Central memory CD8-positive, alpha-beta T cell (primary cell): ENCODE results near the gene ADAMTS14.

Experiments used
- ATAC-seq: fragments of 150-1000 bp; cut with Tn5 transposase; replicated peaks from 2 replicates; pipeline ENCODE4 v1.10.0; 2022; ENCODE audit warnings: mild to moderate bottlenecking, moderate FRiP score, moderate number of reproducible peaks; ENCODE audit not compliant: poor library complexity, severe bottlenecking; ENCODE audit errors: extremely low read depth
- DNase-seq, 2 donors: peaks; one replicate each; pipeline ENCODE4 v3.0.0; 2021; ENCODE audit warnings: low spot score in 2 of 2
- H3K27ac Mint-ChIP-seq: one replicate; pipeline ENCODE4 v1.8.0; 2022; ENCODE audit warnings: low read depth, mild to moderate bottlenecking, moderate library complexity, mixed read lengths
- H3K27me3 Mint-ChIP-seq: one replicate; pipeline ENCODE4 v1.8.0; 2022; ENCODE audit warnings: mixed read lengths
- H3K36me3 Mint-ChIP-seq: one replicate; pipeline ENCODE4 v1.8.0; 2022; ENCODE audit warnings: mild to moderate bottlenecking, moderate library complexity, mixed read lengths; ENCODE audit not compliant: insufficient read depth
- H3K4me1 Mint-ChIP-seq: one replicate; pipeline ENCODE4 v1.8.0; 2022; ENCODE audit warnings: mixed read lengths
- H3K4me3 Mint-ChIP-seq: one replicate; pipeline ENCODE4 v1.8.0; 2022; ENCODE audit warnings: mild to moderate bottlenecking, moderate library complexity, mixed read lengths
- H3K9me3 Mint-ChIP-seq: one replicate; pipeline ENCODE4 v1.8.0; 2022; ENCODE audit warnings: mixed read lengths

The ADAMTS14 gene

GRCh38 chr10:70749756-70750155 lies 77.5 kb downstream of the ADAMTS14 start:
- Mint-ChIP-seq H3K27ac (no peak overlapping the region), H3K4me3 (no peak overlapping the region), H3K9me3 (no peaks in the 10 kb centered on the region), H3K27me3 (no peaks in the 10 kb centered on the region), H3K36me3 (no peaks in the 10 kb centered on the region), H3K4me1 (no peaks in the 10 kb centered on the region)
- DNase-seq = no peak
- no peak for ATAC-seq

- DNase-seq (no peak), ATAC-seq (no peak)
- no peak overlapping the region for H3K4me3 Mint-ChIP-seq
- no peaks in the 10 kb centered on the region for H3K36me3 Mint-ChIP-seq
- no peak overlapping the region for H3K27ac Mint-ChIP-seq
- H3K4me1 Mint-ChIP-seq = no peaks in the 10 kb centered on the region
- H3K27me3 Mint-ChIP-seq = no peaks in the 10 kb centered on the region
- no peaks in the 10 kb centered on the region for H3K9me3 Mint-ChIP-seq
These were observed 77.9 kb downstream of the ADAMTS14 start for GRCh38 chr10:70750156-70750703.

GRCh38 chr10:70751356-70751755 lies 79.0 kb downstream of the ADAMTS14 start:
- ATAC-seq (no peak), DNase-seq (no peak)
- no peaks in the 10 kb centered on the region for H3K27me3 Mint-ChIP-seq
- peaks cover 3% of the 10 kb centered on the region for H3K36me3 Mint-ChIP-seq
- H3K27ac Mint-ChIP-seq = no peak overlapping the region
- no peak overlapping the region for H3K4me3 Mint-ChIP-seq
- H3K9me3 Mint-ChIP-seq = no peaks in the 10 kb centered on the region
- no peaks in the 10 kb centered on the region for H3K4me1 Mint-ChIP-seq

GRCh38 chr10:70751991-70752390 lies 79.7 kb downstream of the ADAMTS14 start:
- DNase-seq = no peak
- Mint-ChIP-seq H3K36me3 (peaks cover 3% of the 10 kb centered on the region), H3K4me3 (no peak overlapping the region), H3K27me3 (no peaks in the 10 kb centered on the region), H3K9me3 (no peaks in the 10 kb centered on the region), H3K27ac (no peak overlapping the region), H3K4me1 (no peaks in the 10 kb centered on the region)
- ATAC-seq = no peak

- DNase-seq (no peak), ATAC-seq (no peak)
- peaks cover 3% of the 10 kb centered on the region for H3K36me3 Mint-ChIP-seq
- H3K4me1 Mint-ChIP-seq = no peaks in the 10 kb centered on the region
- no peaks in the 10 kb centered on the region for H3K27me3 Mint-ChIP-seq
- H3K9me3 Mint-ChIP-seq = no peaks in the 10 kb centered on the region
- H3K27ac Mint-ChIP-seq = no peak overlapping the region
- H3K4me3 Mint-ChIP-seq = no peak overlapping the region
These were observed 80.3 kb downstream of the ADAMTS14 start for GRCh38 chr10:70752571-70752970.

- H3K27ac Mint-ChIP-seq = no peak overlapping the region
These were observed 80.8 kb downstream of the ADAMTS14 start for GRCh38 chr10:70753026-70753663.

GRCh38 chr10:70753841-70754621 lies 81.7 kb downstream of the ADAMTS14 start:
- no peak for DNase-seq
- Mint-ChIP-seq H3K9me3 (no peaks in the 10 kb centered on the region), H3K27ac (no peak overlapping the region), H3K36me3 (peaks cover 3% of the 10 kb centered on the region), H3K27me3 (no peaks in the 10 kb centered on the region), H3K4me1 (peaks cover 6% of the 10 kb centered on the region), H3K4me3 (no peak overlapping the region)
- ATAC-seq = no peak

More at GRCh38 chr10:70753026-70753663, 80.8 kb downstream of the ADAMTS14 start:
- ATAC-seq (no peak), DNase-seq (no peak)
- H3K9me3 Mint-ChIP-seq = no peaks in the 10 kb centered on the region
- H3K27me3 Mint-ChIP-seq = no peaks in the 10 kb centered on the region
- peaks cover 3% of the 10 kb centered on the region for H3K36me3 Mint-ChIP-seq
- H3K4me3 Mint-ChIP-seq = no peak overlapping the region
- no peaks in the 10 kb centered on the region for H3K4me1 Mint-ChIP-seq

GRCh38 chr10:70756700-70757360 lies 84.5 kb downstream of the ADAMTS14 start:
- ATAC-seq (no peak), DNase-seq (no peak)
- H3K4me1 Mint-ChIP-seq = peaks cover 9% of the 10 kb centered on the region
- H3K4me3 Mint-ChIP-seq = no peak overlapping the region
- no peaks in the 10 kb centered on the region for H3K27me3 Mint-ChIP-seq
- H3K27ac Mint-ChIP-seq = no peak overlapping the region
- peaks cover 5% of the 10 kb centered on the region for H3K36me3 Mint-ChIP-seq
- no peaks in the 10 kb centered on the region for H3K9me3 Mint-ChIP-seq

- no peak for DNase-seq
These were observed 85.5 kb downstream of the ADAMTS14 start for GRCh38 chr10:70757856-70758255.

GRCh38 chr10:70758757-70759514 lies 86.6 kb downstream of the ADAMTS14 start:
- Mint-ChIP-seq H3K9me3 (no peaks in the 10 kb centered on the region), H3K27ac (no peak overlapping the region), H3K4me1 (peaks cover 9% of the 10 kb centered on the region), H3K27me3 (no peaks in the 10 kb centered on the region), H3K36me3 (peaks cover 5% of the 10 kb centered on the region), H3K4me3 (no peak overlapping the region)
- ATAC-seq (no peak), DNase-seq (peak; percentile 36 to 54)

More at GRCh38 chr10:70757856-70758255, 85.5 kb downstream of the ADAMTS14 start:
- Mint-ChIP-seq H3K27me3 (no peaks in the 10 kb centered on the region), H3K36me3 (peaks cover 5% of the 10 kb centered on the region), H3K4me3 (no peak overlapping the region), H3K27ac (no peak overlapping the region), H3K4me1 (peaks cover 9% of the 10 kb centered on the region), H3K9me3 (no peaks in the 10 kb centered on the region)
- no peak for ATAC-seq

GRCh38 chr10:70759781-70760180 lies 87.5 kb downstream of the ADAMTS14 start:
- no peak for ATAC-seq

GRCh38 chr10:70760271-70760787 lies 88.0 kb downstream of the ADAMTS14 start:
- Mint-ChIP-seq H3K4me1 (peaks cover 9% of the 10 kb centered on the region), H3K4me3 (no peak overlapping the region), H3K27ac (no peak overlapping the region), H3K9me3 (no peaks in the 10 kb centered on the region), H3K27me3 (no peaks in the 10 kb centered on the region), H3K36me3 (peaks cover 4% of the 10 kb centered on the region)
- DNase-seq (no peak), ATAC-seq (no peak)

More at GRCh38 chr10:70759781-70760180, 87.5 kb downstream of the ADAMTS14 start:
- Mint-ChIP-seq H3K4me3 (no peak overlapping the region), H3K27me3 (no peaks in the 10 kb centered on the region), H3K27ac (no peak overlapping the region), H3K36me3 (peaks cover 5% of the 10 kb centered on the region), H3K4me1 (peaks cover 9% of the 10 kb centered on the region), H3K9me3 (no peaks in the 10 kb centered on the region)
- DNase-seq = no peak
